ENCODE data around the gene SFMBT1.

SFMBT1 gene

DNA sequence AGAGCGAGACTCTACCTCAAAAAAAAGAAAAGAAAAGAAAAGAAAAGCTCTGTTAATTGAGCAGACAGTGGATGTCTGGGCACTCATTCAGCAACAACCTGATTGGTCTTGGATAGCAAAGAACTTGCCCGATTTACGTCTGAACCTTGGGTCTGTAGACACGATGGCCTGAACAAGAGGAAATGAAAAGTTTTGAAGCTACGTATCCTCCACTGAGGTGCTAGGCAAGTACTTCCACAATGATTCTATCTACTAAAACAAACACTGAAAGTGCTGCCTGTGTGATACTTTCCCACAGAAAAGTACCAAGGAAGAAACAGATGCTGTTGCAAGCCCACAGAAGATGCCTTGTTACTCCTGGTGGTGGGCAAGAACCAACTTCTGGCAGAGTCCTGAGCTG is 189.2 kb downstream of the SFMBT1 start:
- no peak overlapping the region for H3K27ac ChIP-seq (ENCODE audit: low read depth, low read length)
- peaks cover 16% of the 10 kb centered on the region for H3K36me3 ChIP-seq (ENCODE audit: insufficient read depth, low read length)
- no peaks in the 10 kb centered on the region for H3K27me3 ChIP-seq (ENCODE audit: control insufficient read depth in 1 of 2, insufficient read depth in 2 of 2, low read length in 2 of 2)
- H3K9ac ChIP-seq (ENCODE audit: low read length): no peak overlapping the region
- H3K4me1 ChIP-seq (ENCODE audit: insufficient read depth, low read length): peaks cover 11% of the 10 kb centered on the region
- no peak overlapping the region for H3K4me3 ChIP-seq (ENCODE audit: low read depth in 1 of 2, low read length in 2 of 2)
- H3K9me3 ChIP-seq (ENCODE audit: low read length): no peaks in the 10 kb centered on the region

DNA sequence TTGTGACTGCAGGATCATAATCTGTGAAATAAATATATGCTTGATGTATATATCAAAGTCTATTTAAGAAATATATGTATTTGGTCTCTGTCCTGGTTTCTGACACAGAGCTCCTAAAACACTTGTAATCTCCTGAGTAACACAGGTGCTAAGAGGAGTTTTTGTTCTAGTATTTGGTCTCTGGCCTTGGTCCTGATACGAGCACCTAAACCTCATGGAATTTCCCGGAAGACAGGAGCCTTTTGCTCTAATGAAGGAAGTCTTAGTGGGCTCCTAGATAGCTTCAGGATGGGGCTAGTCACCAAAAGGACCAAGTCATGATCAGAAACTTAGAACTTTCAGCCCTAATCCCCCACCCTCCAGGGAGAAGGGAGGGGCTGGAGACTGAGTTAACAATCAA is 191.9 kb downstream of the SFMBT1 start:
- H3K27me3 ChIP-seq (ENCODE audit: control insufficient read depth in 1 of 2, insufficient read depth in 2 of 2, low read length in 2 of 2): no peaks in the 10 kb centered on the region
- no peak overlapping the region for H3K27ac ChIP-seq (ENCODE audit: low read depth, low read length)
- H3K4me1 ChIP-seq (ENCODE audit: insufficient read depth, low read length): peaks cover 11% of the 10 kb centered on the region
- H3K9me3 ChIP-seq (ENCODE audit: low read length): no peaks in the 10 kb centered on the region
- no peak overlapping the region for H3K4me3 ChIP-seq (ENCODE audit: low read depth in 1 of 2, low read length in 2 of 2)
- H3K9ac ChIP-seq (ENCODE audit: low read length): no peak overlapping the region
- H3K36me3 ChIP-seq (ENCODE audit: insufficient read depth, low read length): peaks cover 30% of the 10 kb centered on the region

All from muscle layer of colon (tissue), 2 donors.